Left ventricle myocardium superior (tissue), 1 donor: ENCODE results near the gene MBIP. TPM values are rescaled to one million over a fixed set of nuclear protein-coding genes. Genes with fewer than 3 reads are reported as not detected.

ENCODE experiments used
- ATAC-seq: fragments of 200-7000 bp; cut with Tn5 transposase; one replicate; pipeline ENCODE4 v1.9.1; 2020; ENCODE audit warnings: mild to moderate bottlenecking, moderate library complexity
- DNase-seq: peaks from one replicate; pipeline ENCODE4 v3.0.0-alpha.2; 2020
- intact Hi-C: fragments of 100-400 bp; cut with micrococcal nuclease; formaldehyde crosslinking; loops from one replicate; pipeline ENCODE4 v1.11.0; 2022
- total RNA-seq: library from RNA; stranded (reverse); fragmentation: NEBNext Ultra II Directional; extraction: Animal tissue kit (Norgen Biotek cat#: 25700); gene quantifications from one replicate; pipeline ENCODE4 v1.2.1, GENCODE V29; 2021
- donor health status: DM: no; HTN: yes; CAD: no; lungs with severe emphysema.

Gene MBIP
- total RNA-seq, 1 donor from 2014 or later, result 10.1 TPM

- no peak for DNase-seq
- ATAC-seq, result no peak
- intact Hi-C loops, result no loop called here
Observed at GRCh38 chr14:36315159-36315853, 5.1 kb downstream of the MBIP start.

DNA sequence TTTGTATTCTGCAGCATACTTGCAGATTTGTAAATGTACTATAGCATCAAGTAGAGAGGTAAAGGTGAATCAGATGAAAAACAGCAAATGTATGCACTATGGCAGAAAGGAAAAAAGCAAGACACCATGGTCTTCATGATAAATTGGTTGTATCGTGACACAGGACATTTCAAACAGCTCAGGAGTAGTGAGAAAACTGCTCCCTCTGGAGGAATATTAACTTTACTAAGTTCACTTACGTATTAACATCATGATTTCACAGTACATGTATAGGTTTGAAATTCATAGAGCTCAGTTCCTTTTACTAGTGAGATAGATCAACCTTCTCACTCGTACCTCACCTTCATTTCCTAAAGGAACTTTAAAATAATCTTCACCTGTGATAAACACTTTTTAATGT lies 6.5 kb downstream of the MBIP start:
- DNase-seq (no peak), ATAC-seq (no peak)
- intact Hi-C loops, result no loop called here

DNA sequence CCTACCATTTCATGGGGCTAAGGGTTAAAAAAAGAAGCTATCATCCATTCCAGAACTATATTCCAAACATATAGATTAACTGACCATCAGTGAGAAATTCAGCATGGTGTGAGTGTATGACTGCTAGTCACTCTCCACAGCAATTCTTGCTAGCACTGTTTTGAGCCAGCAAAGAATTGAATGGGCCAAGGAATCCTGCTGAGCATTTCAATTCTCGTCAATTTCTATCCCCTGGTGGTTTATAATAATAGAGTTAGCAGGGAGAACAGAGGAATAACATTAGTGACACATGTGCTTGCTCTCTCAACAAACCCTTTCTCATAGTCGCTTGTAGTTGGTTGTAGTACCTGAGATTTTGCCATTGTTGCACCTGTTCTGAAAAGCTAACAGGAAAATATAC lies 7.2 kb downstream of the MBIP start:
- ATAC-seq (no peak), DNase-seq (no peak)
- intact Hi-C loops, result no loop called here

- no peak for ATAC-seq
- intact Hi-C loops, result no loop called here
- DNase-seq, result no peak
Observed at GRCh38 chr14:36306836-36307235, 13.6 kb downstream of the MBIP start.

- intact Hi-C loops, result no loop called here
- DNase-seq (no peak), ATAC-seq (no peak)
Observed at GRCh38 chr14:36304895-36305294, 15.5 kb downstream of the MBIP start.

DNA sequence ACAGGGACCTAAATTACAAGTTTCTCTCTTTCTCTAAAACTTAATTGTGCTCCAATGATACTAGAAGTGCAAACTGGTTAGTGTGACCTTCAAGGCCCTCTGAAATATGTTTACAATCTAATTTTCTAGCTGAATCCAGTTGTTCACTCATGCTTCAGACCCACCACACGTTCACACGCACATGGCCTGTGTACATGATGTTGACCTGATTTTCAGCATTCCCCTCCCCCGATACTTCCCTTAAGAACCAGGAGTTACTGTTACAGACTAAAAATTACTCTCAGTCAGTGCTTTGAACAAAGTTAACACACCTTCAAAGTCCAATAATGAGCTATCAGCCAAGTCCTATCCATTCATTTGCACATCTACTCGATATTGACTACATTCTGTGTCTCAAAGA lies 16.5 kb downstream of the MBIP start:
- no peak for ATAC-seq
- intact Hi-C loops, result no loop called here
- DNase-seq, result no peak

DNA sequence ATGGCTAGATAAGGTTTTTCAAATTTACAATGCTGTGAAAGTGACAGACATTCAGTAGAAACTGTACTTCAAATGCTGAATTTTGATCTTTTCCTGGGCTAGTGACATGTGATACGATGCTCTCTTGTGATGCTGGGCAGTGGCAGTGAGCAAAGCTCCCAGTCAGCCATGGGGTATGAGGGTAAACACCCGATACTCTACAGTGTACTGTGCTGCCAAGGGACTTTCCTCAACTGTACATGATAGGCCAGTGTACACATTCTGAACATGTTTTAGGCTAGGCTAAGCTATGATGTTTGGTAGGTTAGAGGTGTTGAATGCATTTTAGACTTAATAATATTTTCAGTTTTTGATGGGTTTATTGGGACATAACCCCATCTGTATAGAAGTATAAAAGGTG lies 17.6 kb downstream of the MBIP start:
- ATAC-seq, result no peak

DNA sequence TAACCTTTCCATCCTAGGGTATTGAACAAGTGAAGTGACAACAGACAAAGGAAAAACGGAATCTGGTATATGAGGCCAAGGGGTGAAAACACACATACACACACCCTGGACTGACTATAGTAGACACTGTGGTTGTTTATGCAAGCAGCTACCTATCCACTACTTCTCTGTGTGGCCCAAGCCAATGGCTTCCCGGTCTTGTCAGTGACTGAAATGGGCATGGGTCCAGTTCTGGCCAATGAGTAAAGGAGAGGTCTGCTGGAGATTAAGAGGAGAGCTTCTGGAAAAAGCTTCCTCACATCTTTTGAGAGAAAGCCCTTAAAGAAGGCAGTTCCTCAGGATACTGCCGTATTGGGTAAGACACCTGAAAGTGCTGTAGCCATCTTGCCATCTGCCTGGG lies 19.3 kb downstream of the MBIP start:
- no peak for ATAC-seq
- intact Hi-C loops, result no loop called here
- DNase-seq, result no peak

More for the DNA sequence above, 17.6 kb downstream of the MBIP start:
- DNase-seq, result no peak
- intact Hi-C loops, result no loop called here

DNA sequence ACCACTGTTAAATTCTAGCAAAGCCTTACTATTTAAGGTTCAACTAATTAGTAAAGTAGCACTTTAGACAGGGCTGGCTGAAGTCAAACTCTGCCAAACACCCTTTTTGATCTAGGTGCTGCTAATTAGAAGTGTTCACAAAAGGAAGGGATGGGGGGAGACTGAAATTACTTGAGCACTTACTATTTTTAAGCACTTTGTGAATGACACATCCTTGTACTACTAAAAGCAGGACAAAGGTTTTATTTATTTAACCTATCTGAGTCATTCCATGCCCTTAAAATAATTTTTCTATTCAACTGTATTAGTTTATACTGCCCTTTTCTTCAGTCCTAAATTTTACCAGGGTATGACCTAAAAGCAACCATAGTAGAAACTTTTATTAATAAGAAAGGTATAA lies 20.1 kb downstream of the MBIP start:
- no peak for DNase-seq
- ATAC-seq, result no peak
- intact Hi-C loops, result no loop called here

DNA sequence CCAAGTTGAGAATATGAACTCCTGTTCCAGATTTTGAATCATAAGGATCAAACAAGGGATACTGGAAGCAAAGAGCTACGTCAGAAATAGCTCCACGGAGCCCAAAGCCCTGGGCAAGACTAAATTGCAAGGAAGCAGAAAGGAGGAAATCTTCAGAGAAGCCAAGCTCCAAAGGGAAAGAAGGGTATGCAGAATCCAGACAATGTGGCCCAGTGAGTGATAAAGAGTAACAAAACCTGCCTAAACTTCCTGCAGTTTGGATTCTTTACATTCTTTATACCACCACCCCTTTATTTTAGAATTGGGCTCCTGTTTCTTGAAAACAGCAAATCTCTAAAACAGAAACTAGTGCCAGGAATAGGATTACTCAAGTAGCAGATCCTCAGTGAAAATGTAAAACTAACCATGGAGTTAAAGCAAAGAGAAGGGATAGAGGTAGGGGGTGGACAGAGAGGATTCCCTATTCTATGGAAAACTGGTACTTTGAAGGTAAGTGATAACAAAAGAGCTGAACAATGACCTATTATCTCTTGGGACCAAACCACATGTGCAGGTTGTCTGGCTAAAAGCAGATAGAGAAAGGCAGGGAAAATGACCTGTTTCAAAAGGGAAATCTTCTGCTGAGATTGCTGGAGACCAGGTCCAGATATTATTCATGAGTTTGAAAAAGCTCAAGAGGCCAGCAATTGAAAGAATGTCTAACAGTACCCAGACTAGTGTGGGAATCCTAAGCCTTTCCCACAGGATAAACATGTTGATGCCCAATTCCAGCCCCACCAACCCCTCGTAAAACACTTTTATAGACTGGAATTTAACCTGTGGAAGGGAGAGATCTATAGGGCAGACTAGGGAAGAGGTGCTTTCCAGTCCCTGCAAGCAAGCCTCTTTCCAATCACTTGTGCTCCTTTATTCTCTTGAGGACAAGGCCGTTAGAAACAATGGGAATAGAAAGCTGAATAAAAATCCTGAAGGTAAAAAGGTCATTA lies 24.5 kb downstream of the MBIP start:
- ATAC-seq, result no peak
- no peak for DNase-seq
- intact Hi-C loops, result no loop called here

DNA sequence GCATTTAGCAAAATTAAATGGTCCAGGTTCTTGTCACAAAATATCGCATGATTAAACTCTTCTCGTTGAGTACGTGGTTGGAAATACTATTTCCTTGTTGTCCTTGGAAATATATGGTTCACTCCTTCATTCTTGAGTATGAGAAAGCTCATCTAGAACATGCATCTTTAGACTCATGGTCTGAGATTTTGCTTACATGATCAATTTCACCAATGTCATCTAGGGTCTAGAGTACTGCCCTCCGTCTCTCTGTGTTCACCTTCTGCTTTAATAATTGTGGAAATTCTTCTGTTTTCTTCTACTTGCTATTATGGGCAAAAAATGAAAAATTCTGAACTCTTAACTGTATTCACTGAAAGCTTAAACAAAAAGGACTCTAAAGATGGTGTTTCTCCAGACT lies 25.9 kb downstream of the MBIP start:
- ATAC-seq (no peak), DNase-seq (no peak)
- intact Hi-C loops, result no loop called here

- DNase-seq (no peak), ATAC-seq (no peak)
- intact Hi-C loops, result no loop called here
Observed at GRCh38 chr14:36293824-36294223, 26.6 kb downstream of the MBIP start.

- intact Hi-C loops, result no loop called here
- ATAC-seq (no peak), DNase-seq (no peak)
Observed at GRCh38 chr14:36289954-36290353, 30.5 kb downstream of the MBIP start.

GRCh38 chr14:36288496-36288895 lies 31.9 kb downstream of the MBIP start:
- no peak for DNase-seq
- intact Hi-C loops, result no loop called here
- no peak for ATAC-seq

GRCh38 chr14:36284971-36285595 lies 35.4 kb downstream of the MBIP start:
- ATAC-seq (no peak), DNase-seq (no peak)
- intact Hi-C loops, result no loop called here

DNA sequence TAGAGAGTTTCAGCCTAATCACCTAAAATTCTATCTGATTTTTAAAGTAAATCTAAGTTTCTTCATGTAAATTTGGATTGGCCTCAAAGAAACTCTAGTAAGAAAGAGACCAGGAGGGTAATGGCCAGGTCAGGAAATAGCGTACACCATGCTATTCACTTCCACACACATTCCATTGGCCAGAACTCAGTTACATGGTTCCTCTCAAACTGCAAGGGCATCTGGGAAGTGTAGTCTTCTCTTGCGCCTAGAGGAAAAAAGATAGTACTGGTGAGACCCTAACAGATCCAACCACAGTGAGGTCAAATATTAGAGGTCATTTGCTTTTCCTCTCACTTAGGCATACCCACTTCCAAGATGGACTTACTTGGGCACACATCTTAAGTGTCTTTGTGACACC lies 39.1 kb downstream of the MBIP start:
- no peak for DNase-seq
- intact Hi-C loops, result no loop called here

GRCh38 chr14:36279306-36280190 lies 40.9 kb downstream of the MBIP start:
- intact Hi-C loops, result no loop called here
- ATAC-seq (no peak), DNase-seq (no peak)

More for the DNA sequence above, 39.1 kb downstream of the MBIP start:
- ATAC-seq, result no peak

GRCh38 chr14:36275741-36276140 lies 44.7 kb downstream of the MBIP start:
- ATAC-seq (no peak), DNase-seq (no peak)

More at GRCh38 chr14:36275741-36276140, 44.7 kb downstream of the MBIP start:
- intact Hi-C loops, result no loop called here
